Endometrial microvascular endothelial cells (primary cell): ENCODE data around the gene ZNF276. TPM values are rescaled to one million over a fixed set of nuclear protein-coding genes. Genes with fewer than 3 reads are reported as not detected.
"Not testable (repeated sequence)": the region's sequence is repeated elsewhere in the genome, so short reads cannot be mapped to it uniquely, and the experiment has no call there.

Source experiments
- in situ Hi-C: cut with HindIII; loops from 2 replicates; pipeline ENCODE4 v1.10.0; 2017; ENCODE audit warnings: low sequenced_read_pairs, low pct_unique_long_range_greater_than_20kb; ENCODE audit errors: inconsistent ontology term
- total RNA-seq: library from RNA; depleted of rRNA; stranded (reverse); fragments of >200 nt; gene quantifications from one replicate; pipeline ENCODE4 v1.2.3, GENCODE V29; 2015; ENCODE audit errors: inconsistent ontology term

Gene ZNF276
- total RNA-seq, 1 donor from 2014 or later: 24.6 TPM

DNA sequence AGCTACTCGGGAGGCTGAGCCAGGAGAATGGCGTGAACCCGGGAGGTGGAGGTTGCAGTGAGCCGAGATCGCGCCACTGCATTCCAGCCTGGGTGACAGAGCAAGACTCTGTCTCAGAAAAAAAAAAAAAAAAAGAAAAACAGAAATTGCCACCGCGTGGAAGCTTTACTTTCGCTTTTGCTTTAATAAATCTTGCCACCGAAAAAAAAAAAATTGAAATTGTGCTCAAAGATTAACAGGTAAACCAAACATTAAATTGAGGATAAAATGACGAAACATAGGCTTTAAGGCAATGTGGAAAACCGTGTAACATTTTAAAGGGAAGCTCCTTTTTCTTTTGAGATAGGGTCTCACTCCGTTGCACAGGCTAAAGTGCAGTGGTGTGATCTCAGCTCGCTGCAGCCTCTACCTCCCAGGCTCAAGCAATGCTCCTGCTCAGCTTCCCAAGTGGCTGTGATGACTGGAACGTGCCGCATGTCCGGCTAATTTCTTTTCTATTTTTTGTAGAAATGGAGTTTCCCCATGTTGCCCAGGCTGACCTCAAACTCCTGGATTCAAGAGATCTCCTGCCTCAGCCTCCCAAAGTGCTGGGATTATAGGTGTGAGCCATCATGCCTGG is 40.1 kb downstream of the ZNF276 start:
- in situ Hi-C loops: no loop called here

GRCh38 chr16:89764711-89765201 is 43.4 kb downstream of the ZNF276 start:
- in situ Hi-C loops: no loop called here

DNA sequence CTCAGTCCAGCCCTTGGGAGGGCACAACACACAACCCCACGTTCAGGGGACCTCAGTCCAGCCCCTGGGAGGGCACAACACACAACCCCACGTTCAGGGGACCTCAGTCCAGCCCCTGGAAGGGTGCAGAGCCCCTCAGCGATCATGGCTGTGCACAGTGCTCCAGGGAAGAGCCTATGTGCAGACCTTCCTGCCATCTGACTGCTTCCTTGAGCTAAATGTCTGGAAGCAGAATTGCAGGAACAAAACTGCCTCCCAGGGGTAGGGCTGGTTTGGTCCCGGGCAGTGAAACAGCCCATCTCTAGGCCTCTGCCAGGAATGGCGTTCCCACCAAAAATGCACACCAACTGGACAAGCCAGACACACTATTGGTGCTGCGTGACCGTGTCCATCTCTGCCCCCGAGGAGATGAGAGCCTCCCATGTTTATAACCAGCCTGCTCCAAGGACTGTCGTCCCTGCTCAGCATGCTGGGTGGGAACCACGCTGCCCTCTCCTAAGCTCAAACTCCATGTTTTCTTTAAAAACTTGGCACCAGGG is 44.0 kb downstream of the ZNF276 start:
- in situ Hi-C loops: no loop called here

DNA sequence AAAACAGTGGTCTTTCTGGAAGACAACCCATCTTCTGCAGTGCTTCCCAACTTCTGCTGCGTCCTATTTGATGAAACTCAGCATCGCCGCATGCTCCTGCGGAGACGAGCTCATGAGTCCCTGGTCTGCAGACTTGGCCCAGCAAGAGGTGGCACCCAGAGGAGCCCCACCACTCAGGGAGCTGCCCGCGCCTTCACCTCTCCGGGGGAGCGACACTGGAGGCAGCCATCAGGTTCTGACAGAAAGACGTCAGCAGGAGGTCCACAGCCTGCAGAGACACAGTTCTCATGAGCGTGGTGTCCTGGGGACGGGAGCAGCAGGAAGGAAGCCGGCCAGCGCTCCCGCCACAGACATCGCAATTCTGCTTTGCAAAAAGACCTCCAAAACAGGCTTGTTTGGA is 49.0 kb downstream of the ZNF276 start:
- in situ Hi-C loops: no loop called here

DNA sequence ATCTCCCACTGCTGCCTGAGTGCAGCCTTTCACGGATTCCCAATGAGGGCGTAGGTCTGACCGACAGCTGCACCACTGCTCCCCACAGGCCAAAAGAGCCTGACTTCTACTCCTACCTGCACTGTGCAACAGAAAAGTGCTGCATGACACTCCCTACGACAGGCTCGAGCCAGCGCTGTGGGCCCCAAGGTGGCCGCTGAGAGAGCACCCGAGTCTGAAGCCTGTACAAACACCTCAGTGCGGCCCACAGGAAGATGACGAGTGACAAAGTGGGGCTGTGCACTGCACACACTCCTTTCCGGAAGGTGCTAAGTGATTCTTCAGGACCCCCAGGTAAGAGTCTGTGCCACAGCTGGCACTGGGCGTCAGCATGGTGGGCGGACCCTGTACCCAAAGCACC is 53.9 kb downstream of the ZNF276 start:
- in situ Hi-C loops: no loop called here

GRCh38 chr16:89778211-89778610 is 56.9 kb downstream of the ZNF276 start:
- in situ Hi-C loops: not testable (repeated sequence)

DNA sequence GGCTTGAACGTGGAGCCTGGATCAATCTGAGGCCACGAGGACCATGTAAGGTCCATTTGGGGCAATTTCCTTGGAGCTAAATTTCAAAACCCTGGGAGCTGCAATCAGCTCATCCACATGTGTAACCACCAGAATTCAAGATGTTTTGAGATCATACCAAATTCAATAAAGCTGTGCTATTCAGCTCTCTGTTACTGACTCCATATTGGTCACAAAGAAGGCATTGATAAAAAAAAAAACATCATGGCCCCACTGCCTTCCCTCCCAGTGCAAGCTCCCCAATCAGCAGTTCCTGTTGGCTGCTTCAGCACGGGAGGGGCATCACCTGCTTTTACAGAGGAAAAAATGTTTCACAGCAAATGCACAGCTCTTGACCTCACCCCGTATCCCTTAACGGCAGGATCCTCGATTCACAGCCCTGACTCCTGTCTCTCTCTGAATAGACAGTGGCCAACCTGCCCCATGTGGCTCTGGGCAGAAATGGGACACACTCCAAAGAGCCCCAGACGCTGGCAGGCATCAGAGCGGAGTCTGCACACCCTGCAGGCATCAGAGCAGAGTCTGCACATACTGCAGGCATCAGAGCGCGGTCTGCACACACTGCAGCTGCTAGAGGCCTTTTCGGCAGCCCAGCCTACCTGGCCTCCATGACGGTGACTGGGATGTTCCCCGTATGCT is 58.0 kb downstream of the ZNF276 start:
- in situ Hi-C loops: no loop called here

DNA sequence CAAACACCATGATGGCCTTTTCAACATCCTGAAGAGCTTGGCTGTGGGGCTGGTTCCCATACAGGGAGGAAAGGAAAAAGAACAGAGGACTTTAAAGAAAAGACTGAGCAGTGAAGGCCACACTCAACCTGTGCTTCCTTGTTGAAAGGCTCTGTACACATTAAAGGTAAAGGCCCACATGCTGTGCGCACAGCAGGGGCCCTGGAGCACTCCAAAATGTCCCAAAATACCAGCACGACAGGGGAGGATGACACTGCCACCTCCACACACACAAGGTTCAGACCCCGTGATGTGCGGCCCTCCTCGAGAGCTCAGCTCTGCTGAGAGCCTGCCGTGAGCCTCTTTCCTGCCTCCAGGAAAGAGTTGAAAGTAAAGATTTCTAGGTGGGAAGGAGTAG is 58.6 kb downstream of the ZNF276 start:
- in situ Hi-C loops: no loop called here

DNA sequence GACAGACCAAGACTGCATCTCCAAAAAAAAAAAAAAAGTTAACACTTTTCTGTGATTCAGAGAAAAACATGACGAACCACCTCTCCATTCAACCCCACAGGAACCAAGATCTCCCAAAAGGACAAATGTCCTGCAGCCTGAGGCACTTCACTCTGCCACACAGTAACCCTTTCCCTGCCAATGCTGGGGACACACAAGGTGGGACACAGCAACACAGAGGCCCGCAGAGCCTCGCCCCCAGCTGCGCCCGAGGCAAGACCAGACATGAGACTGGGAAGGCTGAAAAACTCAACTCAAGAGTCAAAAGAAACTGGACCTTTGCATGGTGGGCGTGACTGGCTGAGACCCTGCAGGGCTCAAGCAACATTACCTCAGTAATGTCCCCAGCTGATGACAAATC is 61.2 kb downstream of the ZNF276 start:
- in situ Hi-C loops: no loop called here

DNA sequence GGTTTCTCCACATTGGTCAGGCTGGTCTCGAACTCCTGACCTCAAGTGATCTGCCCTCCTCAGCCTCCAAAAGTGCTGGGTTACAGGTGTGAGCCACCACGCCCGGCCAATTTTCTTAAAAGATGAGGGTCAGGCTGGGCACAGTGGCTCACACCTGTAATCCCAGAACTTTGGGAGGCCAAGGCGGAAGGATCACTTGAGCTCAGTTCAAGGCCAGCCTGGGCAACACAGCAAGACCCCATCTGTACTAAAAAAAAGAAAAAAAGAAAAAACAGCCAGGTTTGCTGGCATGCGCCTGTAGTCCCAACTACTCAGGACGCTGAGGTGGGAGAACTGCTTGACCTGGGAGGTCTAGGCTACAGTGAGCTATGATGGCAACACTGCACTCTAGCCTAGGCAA is 62.6 kb downstream of the ZNF276 start:
- in situ Hi-C loops: not testable (repeated sequence)

DNA sequence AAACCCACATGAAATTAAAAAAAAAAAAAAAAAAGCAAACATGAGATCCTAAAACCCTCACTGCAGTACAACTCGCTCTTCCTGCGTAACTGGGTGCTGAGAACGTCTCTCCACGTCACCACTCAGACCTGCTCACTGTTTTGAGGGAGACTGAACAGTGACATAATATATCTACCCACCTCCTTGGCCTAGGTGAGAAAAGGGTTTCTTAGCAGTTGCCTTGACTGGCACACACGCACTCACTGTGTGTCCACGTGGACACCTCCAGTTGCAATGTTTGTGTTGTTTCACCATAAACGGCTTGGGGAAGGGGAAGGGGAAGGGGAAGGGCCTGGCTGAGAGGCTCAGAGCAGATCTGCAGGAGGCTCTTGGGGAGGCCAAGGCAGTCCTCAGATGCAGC is 63.1 kb downstream of the ZNF276 start:
- in situ Hi-C loops: no loop called here

DNA sequence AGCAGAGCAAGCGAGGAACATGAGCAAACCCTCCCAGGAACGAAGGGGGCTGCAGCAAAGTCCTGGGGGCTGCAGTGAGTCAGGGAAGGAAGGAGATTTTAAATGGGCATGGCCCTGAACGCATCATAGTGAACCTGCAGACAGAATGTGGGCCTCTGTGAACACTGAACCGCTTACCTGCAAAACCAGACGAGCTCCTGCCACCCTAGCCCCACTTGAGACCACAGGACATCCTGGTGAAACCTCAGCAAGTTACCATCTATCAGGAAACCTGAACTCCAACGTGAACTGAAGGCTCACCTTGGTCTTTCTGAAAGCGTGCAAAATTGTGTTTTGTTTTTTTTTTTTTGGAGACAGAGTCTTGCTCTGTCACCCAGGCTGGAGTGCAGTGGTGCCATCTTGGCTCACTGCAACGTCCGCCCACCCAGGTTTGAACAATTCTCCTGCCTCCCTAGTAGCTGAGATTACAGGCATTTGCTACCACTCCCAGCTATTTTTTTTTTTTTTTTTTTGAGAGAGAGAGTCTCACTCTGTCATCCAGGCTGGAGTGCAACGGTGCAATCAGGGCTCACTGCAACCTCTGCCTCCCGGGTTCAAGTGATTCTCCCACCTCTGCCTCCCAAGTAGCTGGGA is 64.3 kb downstream of the ZNF276 start:
- in situ Hi-C loops: no loop called here

DNA sequence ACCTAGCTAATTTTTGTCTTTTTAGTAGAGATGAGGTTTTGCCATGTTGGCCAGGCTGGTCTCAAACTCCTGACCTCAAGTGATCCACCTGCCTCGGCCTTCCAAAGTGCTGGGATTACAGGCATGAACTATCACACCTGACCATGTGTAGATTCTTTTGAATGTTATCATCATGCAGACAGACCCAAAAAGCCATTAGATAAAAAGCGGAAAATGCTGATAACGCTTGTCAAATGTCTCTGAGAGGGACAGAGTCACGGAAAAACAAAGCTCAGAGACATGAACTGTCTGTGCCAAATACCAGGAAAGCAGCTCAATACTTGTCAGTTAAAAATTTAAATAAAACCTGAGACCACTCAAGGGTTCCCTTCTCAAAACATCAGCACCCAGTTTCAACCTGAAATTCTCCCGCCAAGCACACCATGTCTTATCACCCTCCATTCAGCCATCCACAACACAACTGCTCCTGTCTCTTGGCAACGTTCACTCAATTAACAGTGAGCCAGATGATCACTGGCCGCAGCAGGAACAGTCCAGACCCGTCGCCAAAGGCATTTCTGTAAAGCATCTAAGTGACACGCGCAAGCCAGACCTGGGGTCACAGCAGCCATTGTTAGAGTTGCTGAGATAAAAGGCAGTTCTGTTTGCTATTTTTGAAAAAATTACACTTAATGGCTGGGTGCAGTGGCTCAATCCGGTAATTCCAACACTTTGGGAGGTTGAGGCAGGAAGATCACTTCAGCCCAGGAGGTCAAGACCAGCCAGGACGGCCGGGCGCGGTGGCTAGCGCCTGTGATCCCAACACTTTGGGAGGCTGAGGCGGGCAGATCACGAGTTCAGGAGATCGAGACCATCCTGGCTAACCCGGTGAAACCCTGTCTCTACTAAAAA is 65.4 kb downstream of the ZNF276 start:
- in situ Hi-C loops: no loop called here

DNA sequence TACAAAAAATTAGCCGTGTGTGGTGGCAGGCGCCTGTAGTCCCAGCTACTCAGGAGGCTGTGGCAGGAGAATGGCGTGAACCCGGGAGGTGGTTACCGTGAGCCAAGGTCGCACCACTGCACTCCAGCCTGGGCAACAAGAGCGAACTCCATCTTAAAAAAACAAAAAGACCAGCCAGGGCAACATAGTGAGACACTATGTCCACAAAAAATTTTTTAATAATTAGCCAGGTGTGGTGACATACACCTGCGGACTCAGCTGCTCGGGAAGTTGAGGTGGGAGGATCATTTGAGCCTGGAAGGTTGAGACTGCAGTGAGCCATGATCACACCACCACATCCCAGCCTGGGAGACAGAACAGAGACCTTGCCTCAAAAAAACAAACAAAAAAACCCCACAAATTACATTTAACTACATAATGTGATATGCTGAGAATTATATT is 66.0 kb downstream of the ZNF276 start:
- in situ Hi-C loops: no loop called here

Other genes with a start within 250 kb of the ZNF276 start
- 72.5 TPM for gene ANKRD11, start 231.0 kb upstream of the ZNF276 start, total RNA-seq
- gene SPG7, start 213.1 kb upstream of the ZNF276 start, total RNA-seq: 67.8 TPM
- gene RPL13, start 160.9 kb upstream of the ZNF276 start, total RNA-seq: 4,119 TPM
- 22.9 TPM for gene CPNE7, start 145.8 kb upstream of the ZNF276 start, total RNA-seq
- gene DPEP1, start 107.9 kb upstream of the ZNF276 start, total RNA-seq: not detected
- gene CHMP1A, start 63.8 kb upstream of the ZNF276 start, total RNA-seq: 110 TPM
- 7.9 TPM for gene SPATA33, start 63.7 kb upstream of the ZNF276 start, total RNA-seq
- gene CDK10, start 34.8 kb upstream of the ZNF276 start, total RNA-seq: 58.4 TPM
- 14.0 TPM for gene SPATA2L, start 19.8 kb upstream of the ZNF276 start, total RNA-seq
- 3.4 TPM for gene VPS9D1, start 639 bp upstream of the ZNF276 start, total RNA-seq
- gene FANCA, start 95.1 kb downstream of the ZNF276 start, total RNA-seq: 33.1 TPM
- 0.19 TPM for gene SPIRE2, start 106.9 kb downstream of the ZNF276 start, total RNA-seq
- 165 TPM for gene TCF25, start 152.1 kb downstream of the ZNF276 start, total RNA-seq
- gene MC1R, start 197.3 kb downstream of the ZNF276 start, total RNA-seq: 2.0 TPM
- gene TUBB3, start 201.8 kb downstream of the ZNF276 start, total RNA-seq: 119 TPM
- gene DEF8, start 227.2 kb downstream of the ZNF276 start, total RNA-seq: 144 TPM